UCSD-AML1 (cell line): Measurements from ENCODE around the gene IFNA13.
"Not testable (repeated sequence)": the region's sequence is repeated elsewhere in the genome, so short reads cannot be mapped to it uniquely, and the experiment has no call there.

Source experiments
- DNase-seq: peaks from one replicate; lab custom pipeline; 2025; ENCODE audit not compliant: unreplicated experiment; lab: John Stamatoyannopoulos, UW

Gene IFNA13

DNA sequence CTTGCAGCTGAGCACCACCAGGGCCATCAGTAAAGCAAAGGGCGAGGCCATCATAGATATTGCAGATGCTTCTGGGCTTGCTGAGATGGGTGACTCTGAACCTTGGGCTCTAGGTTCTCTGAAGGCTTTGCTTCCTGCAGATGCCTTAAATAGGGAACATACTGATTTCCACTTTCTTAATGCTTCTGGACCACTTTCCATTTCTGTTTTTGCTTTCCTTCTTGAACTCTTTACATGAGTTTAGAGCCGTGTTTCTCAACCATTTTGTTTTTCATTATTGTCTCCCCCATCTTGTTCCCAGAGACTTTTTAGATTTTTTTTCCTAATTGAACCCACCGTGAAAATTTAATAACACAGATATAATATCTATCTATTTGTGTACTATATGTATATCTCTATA, at the start of gene IFNA13:
Gene IFNA13, minus strand, starts transcription at position 101 of the 400 bp plus-strand sequence. Its CDS starts 47 bp downstream, at position 54.
- no peak for DNase-seq

DNA sequence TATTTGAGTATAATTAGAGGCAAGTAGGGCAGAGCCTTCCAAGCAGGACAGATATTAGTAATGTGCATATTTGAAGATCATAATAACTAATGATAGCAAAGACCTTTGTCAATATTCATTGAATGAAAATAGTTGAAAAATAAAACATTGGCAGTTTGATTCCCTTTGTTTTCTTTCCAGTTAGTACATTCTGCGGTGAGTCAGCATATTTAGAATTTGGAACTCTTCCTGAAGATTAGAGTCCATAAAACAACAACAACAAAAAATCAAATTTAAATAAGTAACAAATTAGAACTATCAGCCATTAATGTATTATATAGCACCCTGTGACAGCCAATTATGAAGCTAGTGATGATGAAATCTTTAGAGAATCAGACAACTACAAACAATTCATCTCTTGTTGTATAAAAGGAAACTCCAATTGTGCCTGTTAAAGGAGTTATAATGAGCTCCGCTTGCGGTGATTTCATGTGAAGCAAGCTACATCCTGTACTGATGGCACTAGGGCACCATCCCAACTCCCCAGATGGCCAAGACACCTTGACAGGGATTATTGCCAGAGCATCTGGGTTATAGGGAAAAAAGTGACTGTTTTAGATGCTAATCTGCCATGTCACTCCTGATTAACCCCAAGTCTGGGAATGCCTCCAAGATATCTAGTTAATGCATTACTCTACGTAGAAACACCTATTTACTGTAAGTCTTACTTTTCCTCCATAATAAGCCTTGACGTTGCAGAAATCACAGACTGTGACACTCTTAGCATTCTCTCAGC, 47.8 kb upstream of the IFNA13 start:
- DNase-seq, result no peak

DNA sequence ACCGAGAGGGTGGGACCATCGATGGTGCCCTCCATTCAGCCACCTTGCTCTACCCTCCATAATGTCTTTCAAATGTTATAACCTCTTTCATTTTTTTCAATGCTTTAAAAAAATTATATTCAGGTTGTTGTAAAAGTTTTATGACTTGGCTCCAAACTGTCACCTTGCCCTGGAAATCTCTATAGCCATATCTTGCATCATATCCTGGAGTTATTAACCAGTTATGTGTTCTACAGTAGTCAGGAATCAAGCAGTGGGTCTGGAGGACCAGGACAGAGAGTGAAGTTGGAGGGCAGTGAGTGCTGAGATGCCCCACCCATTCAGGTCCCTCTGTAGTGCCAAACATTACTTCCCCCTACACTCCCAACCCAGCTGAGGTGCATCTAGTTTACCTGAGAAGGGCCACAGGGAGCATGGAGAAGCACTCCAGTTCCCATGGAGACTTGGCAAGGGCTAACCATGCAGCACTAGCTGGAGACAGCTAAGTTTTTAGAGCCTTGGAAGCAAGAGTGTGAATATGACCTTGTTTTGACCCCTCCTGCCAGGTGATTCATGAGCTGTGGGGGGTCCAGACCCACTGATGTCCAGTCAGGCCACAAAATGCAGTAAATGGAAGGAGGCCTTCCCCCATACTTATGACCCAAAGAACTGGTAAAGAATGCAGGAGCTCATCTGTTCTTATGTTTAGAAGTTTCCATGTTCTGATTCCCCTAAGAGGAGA, 46.5 kb upstream of the IFNA13 start:
- no peak for DNase-seq

DNA sequence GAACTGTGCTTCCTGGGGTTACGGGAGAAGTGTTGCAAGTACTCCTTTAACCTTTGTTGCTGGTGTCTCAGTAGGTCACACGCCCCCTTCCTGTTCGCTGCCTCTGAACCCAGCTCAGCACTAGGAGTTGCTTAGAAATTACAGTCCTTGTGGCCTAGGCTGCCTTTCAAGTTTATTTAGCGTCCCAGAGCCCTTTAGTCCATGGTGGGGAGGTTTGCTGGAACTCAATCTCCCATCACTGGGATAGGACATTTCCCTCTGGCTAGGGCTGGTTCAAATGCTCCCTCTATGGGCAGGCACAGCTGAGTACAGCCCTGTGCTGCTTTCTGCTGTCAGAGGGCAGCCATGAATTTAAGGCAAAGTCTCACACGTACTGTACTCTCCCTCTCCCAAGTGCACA, 45.8 kb upstream of the IFNA13 start:
- peak; percentile 25 for DNase-seq

DNA sequence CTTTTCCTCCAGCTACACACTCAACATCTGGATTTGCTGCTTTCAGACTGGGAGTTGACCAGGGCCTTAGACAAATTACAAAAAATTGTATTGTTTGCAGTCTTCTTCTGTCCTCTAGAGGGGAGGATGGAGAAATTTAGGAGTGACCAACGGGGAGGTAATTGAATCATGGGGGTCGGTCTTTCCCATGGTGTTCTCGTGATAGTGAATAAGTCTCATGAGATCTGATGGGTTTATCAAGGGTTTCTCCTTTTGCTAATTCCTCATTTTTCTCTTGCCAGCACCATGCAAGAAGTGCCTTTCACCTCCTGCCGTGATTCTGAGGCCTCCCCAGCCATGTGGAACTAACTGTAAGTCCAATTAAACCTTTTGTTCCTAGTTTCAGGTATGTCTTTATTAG, 45.3 kb upstream of the IFNA13 start:
- DNase-seq, result no peak

DNA sequence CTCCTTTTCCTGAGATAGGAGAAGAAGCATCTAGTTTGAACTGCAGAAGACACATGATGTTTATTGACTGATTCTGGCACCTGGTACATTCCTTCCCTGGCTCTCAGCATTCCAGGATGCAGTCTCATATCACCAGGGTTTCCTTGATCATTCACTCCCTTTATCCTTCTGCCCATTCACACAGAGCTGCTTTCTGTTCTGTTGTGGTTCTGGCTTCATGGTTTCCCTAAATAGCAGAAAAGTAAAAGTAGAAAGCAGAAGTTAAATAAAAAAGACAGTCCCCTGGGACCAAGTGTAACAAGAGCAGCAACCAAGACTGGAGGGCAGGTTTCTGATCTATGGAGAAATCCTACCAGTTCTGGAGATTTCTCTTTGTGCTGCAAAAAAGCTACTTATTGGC, 44.2 kb upstream of the IFNA13 start:
- DNase-seq, result no peak

DNA sequence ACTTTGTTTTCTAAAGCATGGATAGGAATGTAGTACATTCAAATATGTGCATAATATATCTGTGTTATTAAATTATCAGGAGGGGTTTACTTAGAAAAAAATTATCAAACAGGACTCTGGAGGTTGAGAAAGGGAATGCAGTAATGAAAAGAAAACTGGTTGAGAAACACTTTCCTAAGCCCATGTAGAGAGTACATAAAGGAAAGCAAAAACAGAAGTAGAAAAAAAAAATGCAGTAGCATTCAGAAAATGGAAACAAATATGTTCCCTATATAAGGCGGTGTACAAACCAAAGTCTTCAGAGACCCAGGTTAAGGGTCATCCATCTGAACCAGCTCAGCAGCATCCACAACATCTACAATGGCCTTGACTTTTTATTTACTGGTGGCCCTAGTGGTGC, 41.0 kb upstream of the IFNA13 start, which contains the start of gene IFNA8:
Gene IFNA8, plus strand, starts transcription at position 301 of the 400 bp plus-strand sequence. Its CDS starts 60 bp downstream, at position 361.
- DNase-seq, result no peak

DNA sequence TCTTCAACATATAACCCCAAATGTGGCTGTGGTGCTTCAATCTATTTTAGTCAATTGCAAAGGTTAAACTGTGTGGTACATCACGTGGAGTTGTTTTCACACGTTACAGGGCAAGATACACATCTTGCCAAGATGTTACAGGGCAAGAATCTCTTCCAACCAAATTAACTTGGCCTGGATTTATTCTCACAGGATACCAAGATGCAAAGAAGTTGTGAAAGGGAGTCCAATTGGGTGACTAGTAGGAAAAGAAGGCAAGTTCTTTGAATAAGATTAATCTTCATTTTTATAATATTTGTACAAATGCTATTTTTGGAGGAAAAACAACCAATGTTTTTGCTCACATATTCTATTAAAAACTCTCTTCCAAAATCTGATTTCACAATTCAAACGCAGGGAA, 36.3 kb upstream of the IFNA13 start:
- DNase-seq, result no peak

DNA sequence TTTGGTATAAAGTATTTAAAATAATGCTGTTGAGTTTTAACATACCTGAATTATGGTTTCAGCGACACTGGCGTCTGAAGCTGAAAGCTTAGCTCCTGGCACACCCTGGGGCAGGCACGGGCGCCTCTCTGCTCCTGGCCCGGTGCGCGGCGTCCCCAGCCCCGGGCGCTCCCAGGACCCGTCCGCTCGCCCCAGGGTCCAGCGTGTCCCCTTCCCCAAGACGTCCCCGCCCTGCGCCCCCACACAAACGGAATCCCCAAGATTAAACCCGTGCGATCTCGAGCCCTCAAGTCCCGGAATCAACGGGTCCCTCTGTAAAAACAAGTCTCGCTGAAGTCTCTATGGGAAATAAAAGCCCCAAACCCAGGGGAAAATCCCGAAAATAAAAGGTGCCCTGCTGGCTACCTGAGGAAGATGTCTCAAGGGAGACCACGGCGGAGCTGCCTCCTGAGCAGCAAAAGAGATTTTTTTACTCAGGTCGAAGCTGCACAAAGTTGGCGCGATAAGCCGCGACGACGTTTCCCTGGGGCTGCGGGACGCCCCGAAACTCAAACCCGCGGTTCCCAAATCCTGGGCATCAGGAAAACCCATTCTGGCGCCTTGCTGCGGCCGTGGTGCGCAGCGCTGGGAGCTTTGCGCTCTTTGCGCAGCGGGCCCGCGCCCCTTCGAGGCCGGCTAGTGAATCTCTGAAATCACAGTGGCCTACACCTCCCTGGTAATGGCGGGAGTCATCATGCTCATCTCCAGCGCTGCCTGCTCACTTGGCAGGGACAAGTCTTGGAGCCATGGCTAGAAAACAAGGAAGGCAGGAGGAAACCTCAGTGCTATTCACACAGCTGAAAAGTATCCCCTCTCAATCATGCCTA, 34.8 kb upstream of the IFNA13 start:
- DNase-seq, result no peak

DNA sequence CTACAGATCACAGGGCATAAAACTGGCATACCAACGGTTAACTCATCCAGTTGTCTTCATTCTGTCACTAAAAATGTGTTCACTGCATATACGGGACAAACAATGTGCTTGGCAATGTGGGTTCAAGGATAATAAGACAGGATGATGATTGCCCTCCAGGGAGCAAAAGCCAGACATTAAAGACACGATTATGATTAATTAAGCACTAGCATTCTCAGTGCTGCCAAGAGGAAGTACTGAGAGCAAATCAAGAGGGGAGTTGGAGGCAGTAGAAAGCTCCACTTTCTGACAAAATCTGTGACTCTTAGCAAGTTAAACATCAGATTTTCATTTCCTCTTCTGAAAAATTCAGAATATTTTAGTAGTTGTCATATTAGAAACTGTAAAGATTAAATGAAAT, 32.1 kb upstream of the IFNA13 start:
- DNase-seq, result no peak

DNA sequence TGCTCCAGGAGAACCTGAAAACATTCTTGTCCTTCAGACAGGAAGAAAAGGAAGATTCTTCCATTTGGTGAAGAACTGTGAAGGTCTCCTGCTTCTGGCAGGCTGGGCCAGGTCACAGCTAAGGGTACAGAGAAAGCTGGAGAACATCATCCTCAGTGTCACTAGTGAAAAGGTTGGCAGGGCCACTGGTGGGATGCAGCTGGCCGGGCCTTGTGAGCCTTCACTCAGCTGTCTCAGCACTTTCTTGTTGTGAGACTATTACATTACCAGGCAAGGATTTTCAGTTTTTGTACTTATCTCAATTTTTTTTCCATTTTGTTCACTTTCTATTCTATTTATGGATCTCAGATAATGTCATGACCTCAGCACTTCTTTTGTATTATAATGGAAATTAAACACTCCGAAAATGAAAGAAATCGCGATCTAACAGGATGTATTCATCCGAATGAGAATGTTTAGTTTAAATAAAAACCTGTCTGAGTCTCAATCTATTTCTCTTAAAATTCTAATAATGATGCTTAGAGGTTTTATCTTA, 31.2 kb upstream of the IFNA13 start:
- no peak for DNase-seq

DNA sequence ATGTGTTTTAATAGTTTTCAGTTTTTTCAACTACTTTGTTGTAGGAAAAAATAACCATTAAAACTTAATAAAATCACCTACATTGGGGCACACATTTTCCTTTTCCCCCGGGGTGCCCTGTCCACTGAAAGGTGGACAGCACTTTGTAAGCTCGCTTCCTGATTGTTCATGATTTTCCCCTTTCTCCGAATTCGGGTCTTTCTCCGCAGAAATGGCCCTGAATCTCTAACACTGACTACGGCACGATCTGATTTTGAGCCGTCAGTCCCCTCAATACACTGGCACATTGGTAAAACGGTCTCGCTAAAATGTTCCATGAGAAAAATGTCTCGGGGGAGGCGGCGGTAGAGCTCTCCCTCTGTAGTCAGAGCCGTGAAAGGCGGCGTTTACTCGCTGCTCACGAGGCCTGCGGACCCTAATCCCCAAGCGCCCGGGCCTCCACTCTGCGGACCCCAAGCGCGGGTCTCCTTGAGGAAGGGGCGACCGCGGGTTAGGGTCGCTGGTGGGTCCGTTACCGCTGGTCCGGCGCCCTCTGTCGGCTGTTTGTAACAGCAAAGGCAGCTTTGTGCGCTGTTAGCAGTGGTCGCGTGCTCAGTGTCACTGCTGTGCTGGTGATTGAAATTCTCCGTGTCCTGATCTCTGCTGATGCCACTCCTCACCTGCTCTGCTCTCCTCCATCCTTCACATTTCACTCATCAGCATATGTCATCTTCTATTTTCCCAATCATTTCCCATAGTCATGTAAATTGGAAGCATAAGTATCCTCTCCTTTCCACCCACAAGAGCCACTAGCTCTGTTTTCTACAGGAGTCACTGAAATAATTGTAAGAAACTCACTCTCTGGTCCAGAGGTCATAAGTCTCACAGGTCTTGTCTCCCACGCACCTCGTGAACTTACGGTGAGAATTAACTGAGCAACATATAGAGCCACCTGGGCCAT, 28.2 kb upstream of the IFNA13 start:
- peak; percentile 48 for DNase-seq

DNA sequence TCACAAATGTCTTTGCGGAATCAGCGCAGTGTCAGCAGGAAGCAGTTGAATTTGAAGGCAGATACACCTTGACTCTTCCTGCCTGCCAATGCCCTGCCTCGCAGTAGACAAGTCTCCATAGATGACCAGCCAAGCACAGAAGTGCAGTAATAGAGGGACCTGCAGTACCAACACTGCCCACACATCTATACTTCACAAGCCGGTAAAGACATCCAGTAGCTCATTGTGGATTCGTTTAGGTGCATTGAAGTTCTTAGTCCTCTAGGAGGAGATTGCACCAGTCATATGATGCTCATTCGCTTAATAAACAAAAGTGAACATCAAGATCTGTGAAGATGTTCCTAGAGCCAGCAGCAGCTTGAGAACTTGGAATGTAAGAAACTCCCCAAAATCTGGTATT, 24.4 kb upstream of the IFNA13 start:
- DNase-seq, result peak; percentile 15

DNA sequence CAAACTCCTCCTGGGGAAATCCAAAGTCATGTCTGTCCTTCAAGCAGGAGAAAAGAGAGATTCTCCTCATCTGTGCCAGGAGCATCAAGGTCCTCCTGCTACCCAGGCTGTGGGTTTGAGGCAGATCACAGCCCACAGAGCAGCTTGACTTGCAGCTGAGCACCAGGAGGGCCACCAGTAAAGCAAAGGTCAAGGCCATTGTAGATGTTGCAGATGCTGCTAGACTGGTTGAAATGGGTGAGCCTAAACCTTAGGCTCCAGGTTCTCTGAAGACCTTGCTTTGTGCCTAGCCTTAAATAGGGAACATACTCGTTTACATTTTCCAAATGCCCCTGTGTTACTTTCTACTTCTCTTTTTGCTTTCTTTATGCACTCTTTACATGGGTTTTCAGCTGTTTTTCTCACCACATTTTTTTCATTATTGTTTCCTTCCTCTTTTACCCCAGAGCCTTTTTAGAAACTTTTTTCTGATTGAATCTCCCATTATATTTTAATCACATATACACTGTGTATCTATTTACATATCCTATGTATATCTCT, 17.3 kb upstream of the IFNA13 start, which contains the start of gene IFNA2:
Gene IFNA2, minus strand, starts transcription at position 268 of the 540 bp plus-strand sequence. Its CDS starts 69 bp downstream, at position 199.
- no peak for DNase-seq

DNA sequence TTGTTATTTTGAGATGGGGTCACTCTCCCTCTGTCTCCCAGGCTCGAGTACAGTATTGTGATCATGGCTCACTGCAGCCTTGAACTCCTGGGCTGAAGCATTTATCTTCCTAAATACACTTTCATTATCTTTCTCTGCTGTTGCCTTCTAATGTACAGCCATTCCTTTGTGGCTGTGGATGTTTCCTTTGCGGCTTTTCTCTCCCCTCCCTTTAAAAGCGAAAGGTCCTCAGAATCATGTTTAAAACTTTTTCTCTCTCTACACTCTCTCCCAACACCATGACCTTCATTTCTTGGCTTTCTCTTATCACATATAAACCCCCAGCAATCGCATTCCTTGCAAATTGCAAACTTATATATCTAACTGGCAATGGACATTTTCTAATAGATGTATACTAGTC, 15.8 kb upstream of the IFNA13 start:
- no peak for DNase-seq

DNA sequence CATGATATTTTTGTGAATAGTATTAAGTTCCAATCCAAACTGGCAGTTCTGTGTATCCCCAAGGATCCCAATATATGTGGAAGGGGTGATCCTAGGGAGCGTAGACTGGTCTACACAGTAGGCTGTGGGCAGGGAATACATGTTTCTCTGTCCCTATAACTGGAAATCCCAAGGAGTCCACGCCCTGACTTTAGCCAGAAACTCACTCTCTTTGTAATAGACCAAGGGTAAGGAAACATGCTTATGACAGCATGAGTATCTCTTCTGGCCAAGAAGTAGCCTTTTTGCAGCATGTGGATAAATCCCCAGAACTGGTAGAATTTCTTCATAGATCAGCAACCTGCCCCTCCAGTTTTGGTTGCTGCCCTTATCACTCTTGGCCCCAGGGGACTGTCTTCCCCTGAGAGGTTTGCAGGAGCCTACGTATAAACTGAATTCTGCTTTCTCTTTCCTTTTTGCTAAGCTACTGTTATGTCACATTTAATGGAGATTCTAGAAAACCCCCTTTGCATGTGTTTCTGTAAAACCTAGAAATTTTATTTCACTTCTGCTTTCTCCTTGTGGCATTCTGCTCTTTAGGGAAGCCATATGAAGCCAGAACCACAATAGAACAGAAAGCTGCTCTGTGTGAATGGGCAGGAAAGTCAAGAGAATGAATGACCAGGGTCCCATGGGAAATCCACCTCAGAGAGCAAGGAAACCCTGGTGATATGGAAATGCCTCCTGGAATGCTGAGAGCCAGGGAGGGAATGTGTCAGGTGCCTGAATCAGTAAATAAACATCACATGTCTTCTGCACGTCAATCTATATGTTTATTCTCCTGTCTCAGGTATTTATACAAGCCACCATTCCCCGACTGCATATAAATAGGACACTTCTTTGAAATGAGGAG, 13.8 kb upstream of the IFNA13 start:
- DNase-seq, result no peak

DNA sequence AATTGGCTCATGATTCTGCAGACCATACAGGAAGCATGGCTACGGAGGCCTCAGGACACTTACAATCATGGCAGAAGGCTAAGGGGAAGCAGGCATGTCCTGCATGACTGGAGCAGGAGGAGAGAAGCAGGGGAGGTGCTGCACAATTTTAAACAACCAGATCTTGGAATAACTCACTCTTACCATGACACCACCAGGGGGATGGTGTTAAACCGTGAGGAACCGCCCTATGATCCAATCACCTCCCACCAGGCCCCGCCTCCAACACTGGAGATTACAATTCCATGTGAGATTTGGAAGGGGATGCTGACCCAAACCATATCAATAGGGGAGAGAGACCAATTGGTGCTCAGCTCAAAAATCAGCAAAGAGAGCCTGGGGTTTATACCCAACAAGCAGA, 3.6 kb upstream of the IFNA13 start:
- not testable (repeated sequence) for DNase-seq

DNA sequence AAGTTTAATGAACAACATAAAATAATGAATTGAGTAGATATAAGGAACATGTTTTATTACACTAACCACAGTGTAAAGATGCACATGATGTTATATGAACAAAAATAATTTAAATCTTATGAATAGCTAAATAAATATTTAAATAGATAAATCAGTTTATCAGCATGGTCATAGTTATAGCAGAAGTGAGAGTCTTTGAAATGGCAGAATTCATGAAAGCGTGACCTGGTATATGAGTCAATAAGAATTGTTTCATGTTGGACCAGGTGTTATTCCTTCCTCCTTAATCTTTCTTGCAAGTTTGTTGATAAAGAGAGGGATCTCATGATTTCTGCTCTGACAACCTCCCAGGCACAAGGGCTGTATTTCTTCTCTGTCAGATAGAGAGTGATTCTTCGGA, 688 bp downstream of the IFNA13 start:
- DNase-seq, result not testable (repeated sequence)

DNA sequence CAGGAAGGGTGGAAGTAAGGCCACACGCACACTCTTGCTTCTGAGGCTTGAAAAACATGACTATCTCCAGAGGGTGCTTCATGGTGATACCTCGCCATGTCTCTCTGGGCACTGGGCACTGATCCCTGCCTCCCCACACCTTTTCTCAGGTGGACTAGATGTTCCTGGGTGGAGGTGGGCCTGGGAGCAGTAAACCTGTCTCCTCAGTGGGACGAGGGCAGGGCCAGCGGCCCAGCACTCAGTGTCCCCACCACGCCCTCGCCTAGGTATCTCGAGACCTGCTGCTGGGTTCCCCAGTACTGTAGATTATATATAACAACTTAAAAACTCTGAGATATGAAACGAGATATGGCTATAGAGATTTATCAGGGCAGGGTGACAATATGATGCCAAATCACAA, 5.6 kb downstream of the IFNA13 start:
- no peak for DNase-seq
